B cell (primary cell): ENCODE results near the gene CENPB. TPM values are rescaled to one million over a fixed set of nuclear protein-coding genes. Genes with fewer than 3 reads are reported as not detected.

Experiments
- ATAC-seq: fragments of 200-7000 bp; cut with Tn5 transposase; one replicate; pipeline ENCODE4 v1.10.0; 2021; ENCODE audit warnings: low read depth, mild to moderate bottlenecking, moderate number of reproducible peaks, moderate library complexity
- CTCF ChIA-PET: fragments of 350-600 bp; sonication (Branson Sonifier 250); formaldehyde crosslinking; loops from one replicate; lab custom pipeline; 2021; ENCODE audit warnings: antibody characterized with exemption, inconsistent platforms; lab: Charles Lee
- POLR2A ChIA-PET: fragments of 350-600 bp; sonication (Branson Sonifier 250); formaldehyde crosslinking; loops from one replicate; lab custom pipeline; 2021; ENCODE audit warnings: antibody characterized with exemption; lab: Charles Lee
- DNase-seq: peaks from one replicate; pipeline ENCODE4 v3.0.0; 2013
- H2AFZ ChIP-seq: 2 replicates; pipeline ENCODE4 v1.6.1; 2012; ENCODE audit warnings: mild to moderate bottlenecking, low read depth, low read length; ENCODE audit not compliant: insufficient read depth, poor library complexity, severe bottlenecking
- H3K27ac ChIP-seq, 2 donors: 1 replicate in 1 of 2; 2 replicates in 1 of 2; pipeline ENCODE4 v1.5.1; 2012 to 2013; ENCODE audit warnings: low read length in 2 of 2, mild to moderate bottlenecking in 2 of 2, moderate library complexity in 1 of 2
- H3K27me3 ChIP-seq, 4 experiments: fragments of 200-600 bp in 1 of 4; sonication (generic) in 1 of 4; replicated peaks in 1 of 4; 1 replicate in 2 of 4; 2 replicates in 2 of 4; pipeline versions ENCODE4 v1.6.1 to v1.7.0; 2013 to 2016; ENCODE audit warnings: low read length in 3 of 4, mild to moderate bottlenecking in 2 of 4, mixed read lengths in 1 of 4, moderate library complexity in 1 of 4; ENCODE audit not compliant: insufficient read depth in 4 of 4, control insufficient read depth in 3 of 4; ENCODE audit errors: control extremely low read depth in 1 of 4
- H3K36me3 ChIP-seq, 2 experiments: replicated peaks in 1 of 2; 1 replicate in 1 of 2; 2 replicates in 1 of 2; pipeline versions ENCODE4 v1.6.1 to v1.7.1; 2013; ENCODE audit warnings: low read length in 1 of 2; ENCODE audit not compliant: insufficient read depth in 2 of 2, control insufficient read depth in 1 of 2; ENCODE audit errors: control extremely low read depth in 1 of 2, extremely low read depth in 1 of 2
- H3K4me1 ChIP-seq, 2 donors: fragments of 200-600 bp in 1 of 2; sonication (generic) in 1 of 2; 1 replicate in 1 of 2; 2 replicates in 1 of 2; pipeline versions ENCODE4 v1.5.1 to v1.6.1; 2013 to 2017; ENCODE audit warnings: low read length in 2 of 2; ENCODE audit not compliant: control insufficient read depth in 2 of 2, insufficient read depth in 2 of 2
- H3K4me2 ChIP-seq: replicated peaks from 2 replicates; pipeline ENCODE3; 2012; ENCODE audit warnings: mild to moderate bottlenecking, low read depth, low read length; ENCODE audit not compliant: poor library complexity, severe bottlenecking
- H3K4me3 ChIP-seq, 5 experiments: fragments of 200-600 bp in 1 of 5; sonication (generic) in 1 of 5; 1 replicate in 3 of 5; 2 replicates in 2 of 5; pipeline versions ENCODE4 v1.5.1 to v1.7.0; 2011 to 2016; ENCODE audit warnings: low read length in 4 of 5, mild to moderate bottlenecking in 4 of 5, low read depth in 2 of 5, control low read depth in 1 of 5, moderate library complexity in 1 of 5; ENCODE audit not compliant: insufficient read depth in 1 of 5; ENCODE audit errors: control extremely low read depth in 1 of 5, extremely low read depth in 1 of 5
- H3K79me2 ChIP-seq: fragments of 200-600 bp; sonication (generic); one replicate; pipeline ENCODE4 v1.6.0; 2016; ENCODE audit warnings: low read length; ENCODE audit not compliant: control insufficient read depth, insufficient read depth
- H3K9ac ChIP-seq: fragments of 200-600 bp; sonication (generic); 2 replicates; pipeline ENCODE4 v1.6.1; 2017; ENCODE audit warnings: mild to moderate bottlenecking, low read length, moderate library complexity
- H3K9me3 ChIP-seq, 3 donors: one replicate each; pipeline versions ENCODE4 v1.6.1 to v1.7.1; 2013; ENCODE audit warnings: low read length in 2 of 3; ENCODE audit not compliant: control insufficient read depth in 2 of 3, insufficient read depth in 1 of 3; ENCODE audit errors: control extremely low read depth in 1 of 3
- H4K20me1 ChIP-seq: 2 replicates; pipeline ENCODE4 v1.6.0; 2012; ENCODE audit warnings: mild to moderate bottlenecking, low read length; ENCODE audit not compliant: insufficient read depth, control insufficient read depth, poor library complexity, severe bottlenecking
- H3K27ac Mint-ChIP-seq: one replicate; pipeline ENCODE4 v1.8.0; 2021; ENCODE audit warnings: mixed read lengths
- H3K27me3 Mint-ChIP-seq: one replicate; pipeline ENCODE4 v1.8.0; 2021; ENCODE audit warnings: mixed read lengths
- H3K4me1 Mint-ChIP-seq: one replicate; pipeline ENCODE4 v1.8.0; 2021; ENCODE audit warnings: mixed read lengths
- H3K4me3 Mint-ChIP-seq: one replicate; pipeline ENCODE4 v1.8.0; 2021; ENCODE audit warnings: mixed read lengths
- H3K9me3 Mint-ChIP-seq: one replicate; pipeline ENCODE4 v1.8.0; 2022; ENCODE audit warnings: mixed read lengths; ENCODE audit not compliant: insufficient read depth
- EZH2 ChIP-seq: IDR thresholded peaks from 2 replicates; pipeline ENCODE4 v1.6.1; 2012; ENCODE audit warnings: borderline replicate concordance, low read depth, mild to moderate bottlenecking, moderate library complexity, low read length; ENCODE audit not compliant: insufficient read depth, poor library complexity, severe bottlenecking
- WGBS: methylation state at CpG from one replicate; pipeline ENCODE4 v1.1.5; 2013; ENCODE audit warnings: missing lambda C conversion rate; ENCODE audit not compliant: insufficient coverage; 5-methylcytosine and 5-hydroxymethylcytosine counted together
- intact Hi-C: fragments of 100-400 bp; cut with micrococcal nuclease; formaldehyde crosslinking; loops from one replicate; pipeline ENCODE4 v1.10.0; 2022
- polyA plus RNA-seq: library from polyadenylated mRNA; depleted of rRNA; stranded (reverse); fragments of >200 nt; gene quantifications from 2 replicates; pipeline ENCODE4 v1.2.3, GENCODE V29; 2012
- total RNA-seq, 2 donors: library from RNA; stranded (reverse); fragments of 120-200 nt in 1 of 2; gene quantifications; 1 replicate in 1 of 2; 2 replicates in 1 of 2; pipeline versions ENCODE4 v1.2.3 to v1.2.4, GENCODE V29; 2013 to 2022
- TF ChIP-seq, protein P1 (sequence below): fragments of 200-600 bp; IDR thresholded peaks from one replicate; pipeline ENCODE4 v1.8.0; 2022; ENCODE audit warnings: antibody characterized with exemption, mild to moderate bottlenecking

The CENPB gene
- total and polyA plus RNA-seq, 2 donors (not counting 1 experiment from before 2014, with no cell fraction given), result 13.3 to 46.4 TPM

DNA sequence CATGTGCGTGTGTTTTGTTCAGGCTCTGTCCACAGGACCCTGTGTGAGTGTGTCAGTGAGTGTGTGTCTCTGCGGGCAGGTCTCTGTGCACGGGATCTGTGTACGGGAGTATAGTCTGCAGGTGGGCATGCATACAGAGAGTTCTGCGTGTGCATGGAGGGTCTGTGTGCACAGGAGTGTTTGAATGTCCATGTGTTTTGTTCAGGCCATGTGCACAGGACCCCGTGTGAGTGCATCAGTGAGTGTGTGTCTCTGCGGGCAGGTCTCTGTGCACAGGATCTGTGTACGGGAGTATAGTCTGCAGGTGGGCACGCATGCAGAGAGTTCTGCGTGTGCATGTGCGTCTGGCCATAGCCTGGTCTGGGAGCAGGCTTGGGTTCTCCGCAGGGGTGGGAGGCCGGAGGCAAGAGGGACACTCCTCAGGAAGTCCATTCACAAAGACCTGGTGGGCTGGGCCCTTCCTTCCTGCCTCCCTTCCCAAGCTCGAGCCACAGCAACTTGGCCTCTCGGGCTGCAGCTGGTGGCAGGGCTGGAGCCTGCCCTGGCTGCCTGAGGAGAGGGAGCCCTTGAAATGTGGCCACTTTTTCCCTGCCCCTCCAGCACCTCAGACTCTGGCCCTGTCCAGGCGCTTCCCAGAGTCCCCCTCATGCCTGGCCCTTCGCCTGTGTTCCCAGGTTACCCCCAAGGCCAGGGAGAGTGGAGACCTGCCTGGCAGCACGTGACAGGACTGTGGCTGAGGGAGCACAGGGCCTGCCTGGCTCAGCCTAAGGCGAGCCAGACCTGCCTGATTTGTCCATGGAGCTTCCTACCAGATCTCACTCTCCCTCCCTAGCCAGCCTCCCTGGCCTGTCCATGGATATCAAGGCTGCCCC is 47.2 kb downstream of the CENPB start:
- ATAC-seq (no peak), DNase-seq (no peak)
- CTCF ChIA-PET, result no interaction called here
- Histone ChIP-seq H3K4me3 (no peak overlapping the region), H4K20me1 (no peaks in the 10 kb centered on the region), H3K4me2 (no peak overlapping the region), H3K9ac (no peak overlapping the region), H3K27ac (no peak overlapping the region), H3K79me2 (no peaks in the 10 kb centered on the region), H2AFZ (no peak overlapping the region), H3K27me3 (peaks cover 0 to 8% (median 1%) of the 10 kb centered on the region in 4 experiments), H3K9me3 (no peaks in the 10 kb centered on the region), H3K36me3 (no peaks in the 10 kb centered on the region), H3K4me1 (no peaks in the 10 kb centered on the region)
- no peaks in the 10 kb centered on the region for H3K9me3 Mint-ChIP-seq
- H3K27ac Mint-ChIP-seq, result no peak overlapping the region
- TF ChIP-seq, protein P1, sequence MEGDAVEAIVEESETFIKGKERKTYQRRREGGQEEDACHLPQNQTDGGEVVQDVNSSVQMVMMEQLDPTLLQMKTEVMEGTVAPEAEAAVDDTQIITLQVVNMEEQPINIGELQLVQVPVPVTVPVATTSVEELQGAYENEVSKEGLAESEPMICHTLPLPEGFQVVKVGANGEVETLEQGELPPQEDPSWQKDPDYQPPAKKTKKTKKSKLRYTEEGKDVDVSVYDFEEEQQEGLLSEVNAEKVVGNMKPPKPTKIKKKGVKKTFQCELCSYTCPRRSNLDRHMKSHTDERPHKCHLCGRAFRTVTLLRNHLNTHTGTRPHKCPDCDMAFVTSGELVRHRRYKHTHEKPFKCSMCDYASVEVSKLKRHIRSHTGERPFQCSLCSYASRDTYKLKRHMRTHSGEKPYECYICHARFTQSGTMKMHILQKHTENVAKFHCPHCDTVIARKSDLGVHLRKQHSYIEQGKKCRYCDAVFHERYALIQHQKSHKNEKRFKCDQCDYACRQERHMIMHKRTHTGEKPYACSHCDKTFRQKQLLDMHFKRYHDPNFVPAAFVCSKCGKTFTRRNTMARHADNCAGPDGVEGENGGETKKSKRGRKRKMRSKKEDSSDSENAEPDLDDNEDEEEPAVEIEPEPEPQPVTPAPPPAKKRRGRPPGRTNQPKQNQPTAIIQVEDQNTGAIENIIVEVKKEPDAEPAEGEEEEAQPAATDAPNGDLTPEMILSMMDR, result no peak
- TF ChIP-seq EZH2, result no peak
- peaks cover 1% of the 10 kb centered on the region for H3K4me1 Mint-ChIP-seq
- H3K4me3 Mint-ChIP-seq, result no peak overlapping the region
- intact Hi-C loops, result no loop called here
- POLR2A ChIA-PET, result no interaction called here
- peaks cover 24% of the 10 kb centered on the region for H3K27me3 Mint-ChIP-seq
- whole genome bisulfite sequencing, result 83% methylated on average over 19 of the region's 19 CpGs
